Globus pallidus (tissue), 1 donor: Measurements from ENCODE around the gene GIPC3.
"Not testable (repeated sequence)": the region's sequence is repeated elsewhere in the genome, so short reads cannot be mapped to it uniquely, and the experiment has no call there.

Source experiments
- DNase-seq: peaks from one replicate; pipeline ENCODE4 v3.0.0-alpha.2; 2015; ENCODE audit warnings: low spot score

Gene GIPC3

DNA sequence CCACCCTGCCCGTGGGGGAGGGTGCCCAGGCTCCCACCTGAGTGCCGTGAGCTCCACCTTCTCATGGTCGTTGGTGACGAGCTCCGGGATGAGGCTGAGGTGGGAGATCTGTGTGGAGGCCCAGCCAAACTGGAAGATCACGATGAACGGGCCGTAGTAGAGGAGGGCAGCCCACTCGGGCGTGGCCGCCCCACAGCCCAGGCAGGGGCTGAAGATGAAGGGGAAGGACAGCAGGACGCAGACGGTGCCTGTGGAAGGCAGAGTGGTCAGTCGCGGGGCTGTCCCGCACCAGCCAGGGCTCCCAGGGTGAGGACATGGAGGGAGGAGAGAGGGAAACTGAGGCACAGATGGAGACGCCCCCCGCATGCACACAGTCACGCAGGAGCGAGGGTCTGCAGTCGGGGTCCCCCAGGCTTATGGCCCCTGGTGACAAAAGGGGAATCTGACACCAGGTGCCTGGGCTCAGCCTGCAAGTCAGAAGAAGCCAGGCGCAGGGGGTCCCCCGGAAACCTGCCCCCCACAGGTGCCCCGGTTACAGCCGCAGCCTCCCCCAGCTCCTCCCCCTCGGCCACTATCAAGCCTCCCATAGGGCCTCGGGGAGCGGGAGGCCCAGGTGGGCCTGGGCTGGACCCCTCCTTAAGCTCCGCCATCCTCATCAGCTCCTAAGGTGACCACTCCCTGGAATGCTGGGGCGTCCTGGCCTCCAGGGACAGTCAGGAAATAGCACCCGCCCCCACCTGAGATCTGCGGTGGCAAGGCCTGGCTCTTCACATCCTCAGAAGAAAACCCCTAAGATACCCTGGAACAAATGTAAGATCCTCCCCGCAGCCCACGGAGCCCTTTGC lies 34.1 kb upstream of the GIPC3 start:
- DNase-seq: no peak

DNA sequence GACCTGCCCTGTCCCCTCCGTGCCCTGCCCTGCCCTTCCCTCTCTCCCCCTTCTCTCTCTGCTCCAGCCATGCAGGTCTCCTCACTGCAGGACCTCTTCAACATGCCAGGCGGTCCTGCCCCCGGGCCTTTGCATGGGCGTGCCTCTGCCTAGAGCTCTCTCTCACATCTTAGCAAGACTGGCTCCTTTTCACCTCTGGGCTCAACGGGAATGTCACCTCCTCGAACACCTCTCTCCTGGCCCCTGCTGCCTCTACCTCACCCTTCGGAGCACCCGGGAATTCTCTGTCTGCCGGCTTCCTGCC lies 33.5 kb upstream of the GIPC3 start:
- no peak for DNase-seq

- no peak for DNase-seq
Measured at GRCh38 chr19:3554254-3555083, 30.8 kb upstream of the GIPC3 start.

DNA sequence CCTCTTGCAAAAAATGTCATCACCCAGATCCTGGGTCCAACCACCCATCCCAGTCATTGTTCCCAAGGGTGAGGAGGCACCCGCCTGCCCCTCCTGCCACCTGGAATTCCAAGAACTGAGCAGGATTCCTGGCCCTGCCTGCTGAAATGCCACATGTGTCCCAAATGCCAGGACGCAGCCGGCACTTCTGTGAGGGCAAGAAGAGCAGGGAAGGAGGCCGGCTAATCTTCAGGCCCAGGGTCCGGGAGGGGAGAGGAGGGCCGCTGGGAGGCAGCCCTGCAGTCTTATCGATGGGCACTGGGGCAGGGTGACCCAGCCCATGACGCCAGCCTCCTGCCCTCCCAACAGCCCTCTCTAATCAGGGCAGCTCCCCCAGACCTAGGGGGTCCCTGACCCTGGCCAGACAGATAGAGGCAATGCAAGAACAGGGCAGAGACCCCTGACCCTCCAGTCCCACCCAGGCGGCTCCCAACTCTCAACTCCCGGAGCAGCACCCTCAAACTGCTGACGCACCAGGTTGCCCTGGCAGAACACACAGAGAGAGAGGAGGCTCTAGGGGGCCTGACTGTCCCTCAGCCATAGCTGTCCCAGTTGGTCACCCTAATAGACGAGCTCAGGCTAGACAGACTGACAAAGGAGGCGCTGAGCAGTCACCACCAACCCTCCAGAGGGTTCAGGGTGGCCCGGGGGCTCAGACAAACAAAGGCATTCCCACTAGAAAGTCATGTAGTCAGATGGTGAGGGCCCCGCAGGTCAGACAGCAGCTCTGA lies 29.4 kb upstream of the GIPC3 start:
- no peak for DNase-seq

DNA sequence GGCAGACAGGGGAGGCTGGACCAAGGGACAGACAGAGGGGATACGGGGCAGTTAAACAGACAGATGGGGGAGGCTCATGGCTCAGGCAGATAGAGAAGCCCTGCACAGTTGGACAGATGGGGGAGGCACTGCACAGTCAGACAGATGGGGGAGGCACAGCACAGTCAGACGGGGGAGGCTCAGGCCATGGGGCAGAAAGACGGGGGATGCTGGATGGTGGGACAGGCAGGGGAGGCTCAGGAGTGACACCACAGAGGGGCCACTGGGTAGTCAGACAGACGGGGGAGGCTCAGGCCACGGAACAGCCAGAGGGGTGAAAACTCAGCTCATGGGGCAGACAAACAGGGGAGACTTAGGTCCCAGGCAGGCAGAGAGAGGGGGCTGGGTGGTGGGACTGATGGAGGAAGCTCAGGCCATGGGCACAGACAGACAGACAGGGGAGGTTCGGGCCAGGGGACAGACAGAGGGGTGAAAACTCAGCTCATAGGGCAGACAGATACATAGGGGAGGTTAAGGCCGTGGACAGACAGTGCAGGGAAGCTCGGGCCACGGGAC lies 28.8 kb upstream of the GIPC3 start:
- DNase-seq: no peak

DNA sequence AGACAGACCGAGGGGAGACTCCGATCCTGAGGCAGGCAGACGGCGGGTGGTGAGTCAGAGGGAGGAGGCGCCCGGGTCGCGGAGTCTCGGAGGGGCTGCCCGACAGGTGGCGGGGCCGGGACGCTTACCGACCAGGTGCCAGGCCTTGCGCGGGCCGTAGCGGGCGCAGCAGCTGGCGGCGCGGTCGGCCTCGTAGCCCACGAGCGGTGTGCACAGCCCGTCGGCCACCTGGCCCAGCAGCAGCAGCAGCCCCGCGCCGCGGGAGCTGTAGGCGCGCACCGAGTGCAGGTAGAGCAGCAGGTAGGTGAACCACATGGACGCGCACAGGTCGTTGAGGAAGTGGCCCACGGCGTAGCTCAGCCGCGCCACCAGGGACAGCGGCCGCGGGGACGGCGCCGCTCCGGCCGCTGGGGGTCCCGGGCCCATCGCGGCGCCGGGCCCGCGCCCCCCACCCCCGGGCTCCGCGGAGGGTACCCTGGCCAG lies 28.3 kb upstream of the GIPC3 start:
- DNase-seq: no peak

DNA sequence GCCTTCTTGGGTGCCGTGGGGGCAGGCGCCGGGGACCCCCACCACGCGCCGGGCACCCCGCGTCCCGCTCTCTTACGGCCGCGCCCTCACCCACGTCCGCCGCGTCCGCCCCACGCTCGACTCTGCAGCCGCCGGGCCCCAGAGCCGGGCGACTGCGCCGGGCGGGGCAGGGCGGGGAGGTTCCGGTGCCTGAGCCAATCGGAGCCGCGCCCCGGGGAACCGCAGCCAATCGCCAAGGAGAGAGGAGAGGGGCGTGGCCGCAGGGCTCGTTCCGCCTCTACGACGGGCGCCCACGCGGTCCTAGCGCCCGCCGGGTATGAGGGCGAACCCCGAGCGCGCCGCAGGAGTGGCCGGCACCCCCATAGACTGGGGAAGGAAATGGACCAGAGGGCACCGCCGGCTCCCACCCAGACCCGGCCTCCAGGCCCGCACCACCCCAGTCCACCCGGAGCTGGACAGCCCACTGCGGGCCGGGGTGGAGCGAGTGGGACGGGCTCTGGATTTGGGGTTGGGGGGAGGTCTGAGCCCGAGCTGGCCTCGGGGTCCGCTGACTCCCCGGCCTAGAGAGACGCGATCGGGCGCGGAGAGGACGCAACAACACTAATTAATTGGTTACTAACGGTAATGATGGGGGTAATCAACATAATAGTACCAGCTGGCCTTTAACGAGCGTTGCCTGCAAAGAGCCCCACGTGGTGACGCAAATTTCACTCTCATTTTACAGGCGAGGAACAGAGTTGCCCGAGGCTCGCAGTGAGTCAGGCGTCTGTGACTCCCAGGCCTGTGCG lies 27.6 kb upstream of the GIPC3 start, which contains the start of gene MFSD12:
Gene MFSD12 (minus strand): TSS at position 126 of the 788 bp plus-strand sequence. CDS start 183 bp downstream, outside the sequence.
- DNase-seq: peak; percentile 90

DNA sequence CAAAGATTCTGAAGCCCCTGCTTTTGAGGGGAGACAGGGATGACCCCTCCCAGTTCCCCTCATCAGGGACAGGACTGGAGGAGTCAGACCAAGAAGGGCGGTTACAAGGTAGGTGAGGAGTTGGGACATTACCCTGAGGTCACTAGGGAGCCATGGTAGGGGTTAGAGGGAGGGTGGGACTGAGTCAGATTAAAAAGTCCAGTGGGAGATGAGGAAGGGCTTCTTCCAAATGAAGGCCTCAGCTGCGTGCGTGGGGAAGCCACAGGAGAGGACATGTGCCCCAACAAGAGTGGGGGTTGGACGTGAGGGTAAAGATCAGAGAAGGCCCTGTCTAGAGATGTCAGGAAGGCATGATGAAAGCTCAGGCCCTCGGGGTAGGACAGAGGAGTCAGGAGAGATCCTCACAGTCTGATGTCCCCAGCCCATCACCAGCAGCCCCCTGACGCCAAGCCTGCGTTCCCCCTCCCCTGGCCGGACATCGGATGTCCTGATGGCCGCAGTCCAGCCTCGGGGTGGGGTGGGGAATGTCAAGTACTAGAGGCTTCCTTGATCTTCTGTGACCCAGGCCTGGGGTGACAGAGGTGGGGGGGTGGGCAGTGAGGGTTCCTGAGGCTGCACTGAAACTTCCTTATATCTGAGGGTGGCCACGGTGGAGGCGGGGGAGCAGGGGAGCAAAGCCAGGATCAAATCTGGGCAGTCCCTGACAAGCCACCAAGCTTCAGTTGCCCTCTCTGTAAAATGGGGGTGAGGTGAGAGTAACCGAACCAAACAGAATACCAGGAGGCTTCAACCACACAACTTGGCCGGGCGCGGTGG lies 21.4 kb upstream of the GIPC3 start:
- DNase-seq: no peak

- no peak for DNase-seq
Measured at GRCh38 chr19:3565139-3565538, 20.1 kb upstream of the GIPC3 start.

GRCh38 chr19:3570042-3570441 lies 15.2 kb upstream of the GIPC3 start:
- not testable (repeated sequence) for DNase-seq

- DNase-seq: peak; percentile 89
Measured at GRCh38 chr19:3570606-3571011, 14.7 kb upstream of the GIPC3 start.

- peak; percentile 100 for DNase-seq
Measured at GRCh38 chr19:3572132-3572854, 13.0 kb upstream of the GIPC3 start.

- no peak for DNase-seq
Measured at GRCh38 chr19:3572855-3573161, 12.5 kb upstream of the GIPC3 start, which contains the start of gene HMG20B. Gene HMG20B, plus strand, starts transcription at chr19:3572944. Its CDS starts 366 bp downstream, at chr19:3573310.

GRCh38 chr19:3573162-3573857 lies 12.0 kb upstream of the GIPC3 start:
- no peak for DNase-seq

DNA sequence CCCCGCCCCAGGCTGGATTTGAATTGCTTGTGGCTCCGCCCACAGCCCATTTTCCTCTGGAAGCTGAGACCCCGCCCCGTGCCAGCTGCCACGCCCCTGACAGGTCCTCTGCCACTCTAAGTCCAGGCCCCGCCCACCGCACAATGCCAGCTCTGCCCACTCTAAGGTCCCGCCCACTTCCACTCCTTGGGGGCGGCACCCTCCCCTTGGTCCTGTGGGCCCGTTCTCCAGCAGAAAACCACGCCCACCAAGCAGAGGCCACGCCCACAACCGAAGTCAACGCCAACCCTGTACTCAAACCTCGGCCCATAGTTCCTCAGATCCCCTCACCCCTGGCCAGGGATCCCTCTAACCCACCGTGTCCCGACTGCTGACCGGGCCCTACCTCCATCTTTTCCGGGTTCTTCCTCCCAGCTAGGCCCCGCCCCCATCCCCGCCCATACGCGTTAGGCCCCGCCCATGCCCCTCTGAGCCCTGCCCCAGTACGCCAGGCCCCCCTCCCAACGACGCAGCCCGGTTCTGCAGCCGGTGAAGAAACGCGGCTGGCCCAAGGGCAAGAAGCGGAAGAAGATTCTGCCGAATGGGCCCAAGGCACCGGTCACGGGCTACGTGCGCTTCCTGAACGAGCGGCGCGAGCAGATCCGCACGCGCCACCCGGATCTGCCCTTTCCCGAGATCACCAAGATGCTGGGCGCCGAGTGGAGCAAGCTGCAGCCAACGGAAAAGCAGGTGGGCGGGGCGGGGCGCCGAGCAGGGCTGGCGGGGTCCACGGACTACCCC lies 11.2 kb upstream of the GIPC3 start:
- DNase-seq: peak; percentile 69

- no peak for DNase-seq
Measured at GRCh38 chr19:3575260-3575741, 10.0 kb upstream of the GIPC3 start.

DNA sequence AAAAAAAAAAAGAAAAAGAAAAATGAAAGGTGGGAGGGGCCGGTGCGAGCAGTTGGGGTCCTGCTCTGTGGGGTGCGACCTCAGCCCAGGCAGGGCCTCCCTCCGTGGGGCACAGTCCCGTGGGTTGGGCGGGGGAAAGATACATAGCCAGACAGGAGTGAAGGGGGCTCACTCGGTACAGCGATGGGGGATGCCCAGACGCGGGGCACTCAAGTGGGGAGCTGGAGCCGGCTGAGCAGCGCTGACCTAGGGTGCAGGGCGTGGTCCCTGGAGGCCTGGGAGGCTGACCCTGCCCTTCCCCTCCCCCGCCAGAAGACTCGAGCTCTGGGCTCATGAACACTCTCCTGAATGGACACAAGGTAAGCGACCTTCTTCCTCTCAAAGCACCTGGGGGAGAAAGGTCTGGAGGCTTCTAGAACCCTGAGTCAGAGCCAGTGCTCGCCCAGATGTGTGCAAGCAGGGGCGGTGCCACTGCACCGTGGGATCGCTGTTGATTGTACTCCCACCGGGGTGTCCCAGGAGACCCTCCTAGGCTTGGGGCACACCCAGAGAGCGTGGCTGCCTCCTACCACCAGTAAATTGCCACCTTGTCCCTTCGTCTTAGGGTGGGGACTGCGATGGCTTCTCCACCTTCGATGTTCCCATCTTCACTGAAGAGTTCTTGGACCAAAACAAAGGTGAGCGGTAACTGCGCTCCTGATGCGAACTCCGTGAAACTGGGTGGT lies 9.2 kb upstream of the GIPC3 start:
- no peak for DNase-seq
